GM18498 (cell line): Measurements from ENCODE around the gene MYCN.

Experiments
- ATAC-seq: cut with Tn5 transposase; IDR thresholded peaks from one replicate; pipeline ENCODE4 v1.9.1; 2021; ENCODE audit warnings: mild to moderate bottlenecking, moderate library complexity; ENCODE audit not compliant: unreplicated experiment

The MYCN gene

DNA sequence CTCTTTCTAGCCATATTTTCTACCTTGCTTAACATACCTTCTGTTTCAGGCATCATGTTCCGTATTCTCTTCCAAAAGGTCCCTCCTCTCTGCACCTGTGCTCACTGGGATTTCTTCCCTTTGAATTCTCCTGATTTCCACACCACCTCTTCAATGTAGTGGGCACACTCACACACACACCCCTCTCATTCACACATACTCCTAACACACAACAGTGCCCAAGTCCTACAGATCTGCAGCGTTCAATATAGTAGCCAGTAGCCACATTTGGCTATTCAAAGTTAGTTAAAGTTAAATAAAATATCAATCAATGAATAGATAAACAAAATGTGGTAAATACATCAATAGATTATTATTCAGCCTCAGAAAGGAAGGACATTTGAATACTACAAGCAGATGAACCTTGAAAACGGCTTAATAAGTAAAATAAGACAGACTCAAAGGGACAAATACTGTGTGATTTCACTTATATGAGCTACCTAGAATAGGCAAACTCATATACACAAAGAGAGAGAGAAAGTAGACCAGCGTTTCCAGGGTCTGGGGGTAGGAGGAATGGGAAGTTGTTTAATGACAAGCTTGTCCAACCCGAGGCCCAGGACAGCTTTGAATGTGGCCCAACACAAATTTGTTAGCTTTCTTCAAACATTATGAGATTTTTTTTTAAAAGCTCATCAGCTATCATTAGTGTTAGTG, 34.4 kb downstream of the MYCN start:
- ATAC-seq = no peak

DNA sequence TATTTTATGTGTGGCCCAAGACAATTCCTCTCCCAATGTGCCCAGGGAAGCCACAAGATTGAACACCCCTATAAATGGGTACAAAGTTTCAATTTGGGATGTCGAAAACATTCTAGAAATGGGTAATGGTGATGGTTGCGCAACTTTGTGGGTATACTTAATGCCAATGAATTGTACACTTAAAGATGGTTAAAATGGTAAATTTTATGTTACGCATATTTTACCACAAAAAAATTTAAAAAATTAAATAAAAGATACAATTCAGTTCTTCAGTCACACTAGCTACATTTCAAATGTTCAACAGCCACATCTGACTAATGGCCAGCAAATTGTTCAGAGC, 34.9 kb downstream of the MYCN start:
- no peak for ATAC-seq

DNA sequence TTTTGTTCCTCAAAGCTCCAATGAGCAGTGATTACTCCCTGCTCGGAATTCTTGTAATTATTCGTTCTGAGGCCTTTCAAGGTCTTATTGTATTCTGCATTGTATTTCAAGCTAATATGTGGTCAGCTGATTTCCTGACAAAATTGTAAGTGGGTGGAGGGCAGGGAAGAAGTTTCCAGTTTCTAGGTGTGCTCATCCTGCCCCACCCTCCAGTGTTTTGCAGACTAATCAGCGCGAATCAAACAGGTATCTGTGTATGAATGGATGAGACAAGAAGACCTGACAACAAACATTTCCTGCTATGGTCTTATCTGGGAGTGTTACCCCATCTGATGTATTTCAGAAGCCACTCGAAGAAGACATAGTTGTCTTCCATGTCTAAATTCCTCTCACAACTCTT, 35.3 kb downstream of the MYCN start:
- ATAC-seq = no peak

DNA sequence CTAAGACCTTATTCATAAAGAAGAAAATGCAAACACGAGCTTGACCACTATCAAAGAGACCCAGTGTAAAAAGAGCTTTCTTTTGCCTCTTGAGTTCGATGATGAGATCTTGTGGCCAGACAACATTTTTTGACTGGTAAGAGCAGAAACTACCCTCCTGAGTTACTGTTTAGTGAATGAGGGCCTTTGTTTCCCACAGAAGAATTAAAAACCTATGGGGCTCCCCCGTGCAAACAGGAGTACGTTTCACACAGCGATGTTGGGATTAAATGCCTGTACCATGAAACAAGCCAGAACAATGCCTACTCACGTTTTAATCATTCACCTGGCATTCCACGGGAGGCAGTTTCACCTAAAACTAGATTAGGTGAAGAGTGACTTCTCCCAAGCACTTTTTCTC, 36.0 kb downstream of the MYCN start:
- ATAC-seq = no peak

DNA sequence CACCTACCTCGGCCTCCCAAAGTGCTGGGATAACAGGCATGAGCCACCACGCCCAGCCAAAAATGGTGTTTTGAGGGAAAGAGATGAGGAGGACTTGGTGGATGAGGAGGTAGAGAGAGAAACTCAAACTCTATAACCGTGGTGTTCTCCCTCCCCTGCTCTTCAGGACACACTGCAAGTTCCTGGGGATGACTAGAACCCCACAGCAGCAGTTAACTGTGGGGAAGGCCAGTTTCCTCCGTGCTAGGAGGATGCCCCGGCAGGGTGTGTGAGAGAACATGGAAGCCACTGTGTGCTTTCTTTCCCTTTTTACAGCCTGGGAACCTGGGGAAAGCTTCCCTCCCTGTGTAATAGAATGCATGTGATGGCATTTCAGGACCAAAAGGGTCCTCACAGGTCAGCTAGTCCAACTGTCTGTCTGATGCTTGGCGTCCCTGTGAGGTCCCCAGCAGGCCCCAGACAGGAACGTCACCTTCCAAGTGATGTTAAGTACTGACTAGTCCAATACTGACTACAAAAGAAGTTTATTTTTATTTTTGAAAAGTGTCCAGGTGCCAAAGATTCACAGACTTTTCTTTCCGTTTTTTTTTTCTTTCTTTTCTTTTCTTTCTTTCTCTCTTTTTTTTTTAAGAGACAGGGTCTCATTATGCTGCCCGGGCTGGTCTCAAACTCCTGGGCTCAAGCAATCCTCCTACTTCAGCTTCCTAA, 38.9 kb downstream of the MYCN start:
- no peak for ATAC-seq

DNA sequence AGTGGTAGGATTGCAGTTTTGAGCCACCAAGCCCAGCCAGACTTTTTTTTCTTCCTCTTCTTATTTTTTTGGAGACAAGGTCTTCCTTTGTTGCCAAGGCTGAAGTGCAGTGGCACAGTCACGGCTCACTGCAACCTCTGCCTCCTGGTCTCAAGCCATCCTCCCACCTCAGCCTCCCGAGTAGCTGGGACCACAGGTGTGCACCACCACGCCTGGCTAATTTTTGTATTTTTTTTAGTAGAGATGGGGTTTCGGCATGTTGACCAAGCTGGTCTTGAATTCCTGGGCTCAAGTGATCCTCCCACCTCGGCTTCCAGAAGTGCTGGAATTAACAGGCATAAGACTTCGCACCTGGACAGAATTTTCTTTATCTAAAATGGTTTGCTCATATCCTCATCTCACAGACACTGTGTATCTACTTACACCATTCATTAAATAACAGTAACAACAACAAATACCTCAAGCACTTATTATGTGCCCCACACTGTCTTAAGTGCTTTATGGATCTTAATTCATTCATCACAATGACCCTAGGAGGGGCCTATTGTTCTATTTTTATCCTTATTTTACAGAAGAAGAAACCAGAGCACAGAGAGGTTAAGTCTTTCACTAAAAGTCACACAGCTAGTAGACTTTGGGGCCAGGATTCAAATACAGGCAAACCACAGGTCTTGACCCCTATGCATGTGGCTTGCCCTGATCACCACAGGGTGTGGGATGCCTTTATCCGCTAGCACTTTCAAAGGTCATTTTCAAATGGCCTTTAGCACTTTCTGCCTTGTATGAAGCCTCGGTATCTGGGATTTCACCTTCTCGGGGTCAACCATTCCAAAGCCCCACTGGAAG, 39.6 kb downstream of the MYCN start:
- ATAC-seq = no peak

DNA sequence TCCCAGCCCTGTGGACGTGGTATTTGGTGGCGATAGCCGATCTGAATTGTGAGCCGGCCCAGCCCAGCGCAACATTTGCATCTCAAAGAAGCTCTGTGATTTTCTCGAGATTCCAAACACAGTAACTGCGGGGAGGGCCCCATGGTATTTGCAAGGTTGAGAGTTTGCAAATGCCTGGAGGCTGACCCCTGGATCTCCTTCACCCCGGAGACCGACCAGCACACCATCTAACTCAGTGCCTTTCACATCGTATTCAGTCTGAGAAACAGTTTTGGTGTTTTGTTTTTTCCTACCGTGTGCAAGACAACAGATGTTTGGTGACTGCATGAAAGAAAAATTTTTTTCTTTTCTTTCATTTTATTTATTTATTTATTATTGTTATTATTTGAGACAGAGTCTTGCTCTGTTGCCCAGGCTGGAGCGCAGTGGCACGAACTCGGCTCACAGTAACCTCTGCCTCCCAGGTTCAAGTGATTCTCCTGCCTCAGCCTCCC, 40.3 kb downstream of the MYCN start:
- no peak for ATAC-seq

DNA sequence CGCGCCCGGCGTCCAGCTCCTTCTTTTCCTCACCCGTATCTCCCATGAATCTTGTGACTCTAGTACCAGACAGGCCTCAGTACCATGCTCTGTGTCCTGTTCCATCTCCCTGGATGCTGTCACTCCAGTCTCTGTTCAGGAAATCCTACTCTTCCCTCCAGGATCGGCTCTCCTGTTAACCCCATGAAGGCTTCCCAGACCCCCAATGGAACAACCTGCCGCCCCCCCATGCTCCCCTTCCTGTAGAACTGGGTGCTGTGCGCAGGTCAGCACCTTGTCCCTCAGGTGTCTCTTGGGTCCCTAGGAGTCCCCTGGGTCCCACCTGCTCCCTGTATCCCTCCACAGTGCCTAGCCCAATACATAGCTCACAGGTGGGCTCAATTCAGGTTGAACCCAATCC, 41.3 kb downstream of the MYCN start:
- no peak for ATAC-seq

DNA sequence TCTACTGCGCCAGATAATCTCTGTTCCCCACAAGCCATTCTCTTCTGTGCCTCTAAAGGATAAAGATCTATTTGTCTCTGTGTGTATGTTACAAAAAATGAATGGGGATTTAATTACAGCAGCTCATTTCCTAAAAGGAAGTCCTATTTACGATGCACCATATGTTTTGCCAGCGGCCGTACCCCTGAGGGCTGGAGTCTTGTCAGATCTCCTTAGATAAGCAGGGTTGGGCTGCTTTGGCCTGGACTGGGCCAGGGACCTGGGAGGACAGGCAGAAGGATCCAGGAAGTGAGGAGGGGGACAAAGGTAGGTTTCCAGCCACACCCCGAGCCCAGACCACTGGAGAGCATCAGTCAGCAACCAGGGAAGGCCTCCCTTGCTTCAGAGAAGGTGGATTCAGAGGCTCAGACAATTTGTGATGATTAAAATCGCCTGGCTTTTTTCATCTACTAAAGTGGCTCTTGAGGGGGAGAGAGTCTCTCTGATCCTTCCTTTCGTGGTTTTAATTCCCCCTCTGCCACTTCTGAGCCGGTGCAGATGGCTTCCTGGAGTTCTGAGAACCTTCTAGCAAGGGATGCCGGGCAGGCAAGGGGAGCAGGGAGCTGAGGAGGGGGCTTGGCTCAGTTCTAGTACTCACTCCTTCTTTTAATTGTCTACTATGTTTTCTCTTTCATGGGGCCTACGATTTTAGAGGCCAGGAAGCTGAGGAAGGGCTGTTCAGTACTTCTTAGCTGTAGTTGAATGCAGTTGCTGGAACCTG, 42.1 kb downstream of the MYCN start:
- no peak for ATAC-seq

DNA sequence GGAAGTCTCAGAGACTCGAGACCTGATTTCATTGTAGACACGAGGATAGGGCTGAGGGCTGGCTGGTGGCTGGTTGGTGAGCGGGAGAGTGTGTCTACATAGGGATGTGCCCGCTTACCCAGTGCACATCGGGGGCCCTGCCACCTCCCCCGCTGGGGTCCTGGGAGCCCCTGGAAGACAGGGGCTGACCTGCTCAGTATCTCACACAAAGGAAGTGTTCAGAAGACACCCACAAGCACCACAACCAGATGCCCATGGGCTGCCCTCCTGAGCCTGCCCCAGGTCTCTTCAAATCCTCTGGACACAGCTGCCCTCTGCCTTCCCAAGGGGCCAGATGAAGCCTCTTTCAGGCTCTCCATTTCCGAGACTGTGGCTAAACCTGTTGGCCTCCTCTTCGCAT, 43.1 kb downstream of the MYCN start:
- ATAC-seq = no peak

DNA sequence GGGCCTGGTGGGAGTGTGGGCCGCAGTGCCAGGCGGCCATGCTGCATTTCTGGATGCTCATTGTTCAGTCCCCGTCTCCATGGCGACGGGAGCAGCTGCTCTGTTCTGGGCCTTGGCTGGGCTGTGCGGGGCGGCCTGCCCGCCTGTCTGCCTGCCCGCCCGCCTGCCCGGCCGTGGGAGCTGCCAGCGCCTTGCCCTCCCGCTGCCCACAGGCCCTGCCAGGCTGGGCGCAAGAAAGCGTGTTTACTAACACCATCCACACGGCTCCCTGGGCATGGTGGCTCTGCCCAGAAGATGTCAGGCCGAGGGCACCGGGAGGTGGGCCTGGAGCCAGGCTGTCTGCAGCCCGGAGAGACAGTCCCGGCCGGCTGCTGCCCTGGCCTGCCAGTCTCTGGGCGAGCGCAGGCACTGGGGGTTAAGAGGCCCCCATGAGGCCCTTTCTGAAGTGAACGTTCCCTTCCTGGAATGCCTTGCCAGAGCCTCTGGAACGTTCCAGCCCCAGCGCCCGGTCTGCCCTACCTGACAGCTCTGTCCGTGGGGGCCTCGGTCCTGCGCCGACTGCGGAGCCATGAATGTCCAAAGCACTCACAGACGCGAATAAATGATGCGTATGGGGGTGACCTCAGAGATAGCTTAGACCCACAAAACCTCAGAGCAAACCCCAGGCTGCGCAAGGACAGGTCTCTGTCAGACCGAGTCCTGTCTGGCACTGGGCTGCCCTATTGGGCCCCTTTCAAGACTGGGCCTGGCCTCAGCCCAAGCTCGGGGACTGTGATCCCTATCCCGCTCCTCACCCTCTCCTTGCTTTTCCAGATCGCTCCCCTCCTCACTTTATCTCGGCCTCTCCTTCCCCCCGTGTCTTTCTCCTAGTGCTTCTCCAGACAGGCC, 44.3 kb downstream of the MYCN start:
- no peak for ATAC-seq

DNA sequence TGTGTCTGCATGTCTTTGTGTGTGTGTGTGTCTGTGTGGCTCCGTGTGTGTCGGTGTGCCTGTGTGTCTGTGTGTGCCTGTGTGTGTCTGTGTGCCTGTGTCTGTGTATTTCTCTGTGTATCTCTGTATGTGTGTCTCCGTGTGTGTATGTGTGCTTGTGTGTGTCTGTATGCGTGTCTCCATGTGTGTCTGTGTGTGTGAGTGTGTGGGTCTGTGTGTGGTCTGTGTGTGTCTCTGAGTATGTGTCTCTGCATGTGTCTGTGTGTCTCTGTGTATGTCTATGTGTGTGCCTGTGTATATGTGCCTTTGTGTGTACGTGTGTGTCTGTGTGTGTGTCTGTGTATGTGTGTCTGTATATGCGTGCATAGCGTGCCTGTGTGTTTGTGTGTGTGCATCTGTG, 45.2 kb downstream of the MYCN start:
- no peak for ATAC-seq

DNA sequence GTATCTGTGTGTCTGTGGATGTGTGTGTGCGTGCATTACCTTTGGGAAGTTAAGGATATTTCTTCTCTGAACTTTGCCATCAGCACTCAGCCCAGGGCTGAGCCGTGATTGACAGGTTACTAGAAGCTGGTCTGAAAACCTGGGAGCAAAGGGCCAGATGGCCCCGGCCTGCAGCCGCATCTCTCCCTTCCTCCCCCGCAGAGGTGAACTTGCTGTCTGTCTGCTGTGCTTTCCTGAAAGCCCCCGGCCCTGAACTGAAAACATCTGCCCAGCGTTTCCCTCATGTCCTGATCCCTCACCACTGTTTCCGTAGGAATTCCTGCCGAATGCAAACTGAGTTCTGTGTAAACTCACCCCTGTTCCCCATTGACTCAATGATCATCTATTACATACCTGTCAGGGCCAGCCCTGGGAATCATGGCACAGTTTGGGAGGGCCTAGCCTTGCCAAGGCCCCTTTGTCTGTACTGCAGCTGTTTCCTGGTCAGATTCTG, 45.8 kb downstream of the MYCN start:
- no peak for ATAC-seq

DNA sequence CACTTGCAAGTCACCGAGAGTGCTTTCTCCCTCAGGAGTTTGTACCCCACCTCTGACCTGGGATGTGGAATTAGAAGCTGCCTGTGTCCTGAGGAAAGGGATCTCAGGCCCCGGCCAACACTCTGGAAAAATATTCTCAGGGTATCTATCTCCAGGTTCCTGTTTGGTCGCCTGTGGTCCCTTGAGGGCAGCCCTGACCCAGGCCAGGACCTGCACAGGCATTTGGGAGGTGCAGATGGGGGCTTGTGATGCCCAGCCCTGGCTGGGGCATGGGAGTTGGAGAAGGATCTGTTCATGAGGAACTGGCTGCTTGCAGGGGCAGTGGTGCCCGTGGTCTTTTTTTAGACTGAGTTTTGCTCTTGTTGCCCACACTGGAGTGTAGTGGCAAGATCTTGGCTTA, 46.3 kb downstream of the MYCN start:
- ATAC-seq = no peak

DNA sequence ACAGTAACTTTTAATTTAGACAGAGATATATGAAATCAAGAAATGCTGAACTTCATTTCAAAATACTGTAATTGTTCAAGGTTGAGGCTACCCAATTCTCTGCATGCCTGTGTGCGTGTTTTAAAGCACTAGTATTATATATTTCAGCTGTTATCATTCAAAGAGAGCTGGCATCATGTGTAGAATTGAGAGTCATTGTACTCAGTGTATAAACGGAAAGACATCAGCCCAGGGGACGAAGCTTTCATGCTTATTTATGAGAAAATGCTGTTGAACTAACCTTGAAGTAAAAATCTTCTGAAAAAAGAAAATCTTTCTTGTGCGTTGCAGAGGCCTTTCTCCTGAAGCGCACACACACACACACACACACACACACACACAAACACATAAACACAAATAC, 48.4 kb downstream of the MYCN start:
- ATAC-seq = no peak

DNA sequence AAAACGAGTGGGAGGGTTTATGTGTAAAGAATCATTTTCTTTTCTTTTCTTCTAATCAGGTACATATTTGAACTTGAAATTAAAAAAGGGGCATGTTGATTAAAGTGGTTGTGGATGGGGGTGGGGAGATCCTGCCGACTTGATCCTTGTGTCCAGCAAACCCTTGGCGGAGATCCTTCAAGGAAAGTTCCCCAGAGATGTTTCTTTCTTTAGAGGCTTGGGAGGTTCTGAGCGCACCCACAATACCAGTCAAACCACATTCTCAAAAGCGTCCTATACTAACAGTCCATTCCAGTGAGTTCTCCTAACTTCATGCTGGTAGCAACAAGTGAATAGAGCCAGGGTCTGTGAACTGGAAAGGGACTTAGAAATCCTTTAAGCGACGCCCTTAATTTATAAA, 49.2 kb downstream of the MYCN start:
- ATAC-seq = no peak

DNA sequence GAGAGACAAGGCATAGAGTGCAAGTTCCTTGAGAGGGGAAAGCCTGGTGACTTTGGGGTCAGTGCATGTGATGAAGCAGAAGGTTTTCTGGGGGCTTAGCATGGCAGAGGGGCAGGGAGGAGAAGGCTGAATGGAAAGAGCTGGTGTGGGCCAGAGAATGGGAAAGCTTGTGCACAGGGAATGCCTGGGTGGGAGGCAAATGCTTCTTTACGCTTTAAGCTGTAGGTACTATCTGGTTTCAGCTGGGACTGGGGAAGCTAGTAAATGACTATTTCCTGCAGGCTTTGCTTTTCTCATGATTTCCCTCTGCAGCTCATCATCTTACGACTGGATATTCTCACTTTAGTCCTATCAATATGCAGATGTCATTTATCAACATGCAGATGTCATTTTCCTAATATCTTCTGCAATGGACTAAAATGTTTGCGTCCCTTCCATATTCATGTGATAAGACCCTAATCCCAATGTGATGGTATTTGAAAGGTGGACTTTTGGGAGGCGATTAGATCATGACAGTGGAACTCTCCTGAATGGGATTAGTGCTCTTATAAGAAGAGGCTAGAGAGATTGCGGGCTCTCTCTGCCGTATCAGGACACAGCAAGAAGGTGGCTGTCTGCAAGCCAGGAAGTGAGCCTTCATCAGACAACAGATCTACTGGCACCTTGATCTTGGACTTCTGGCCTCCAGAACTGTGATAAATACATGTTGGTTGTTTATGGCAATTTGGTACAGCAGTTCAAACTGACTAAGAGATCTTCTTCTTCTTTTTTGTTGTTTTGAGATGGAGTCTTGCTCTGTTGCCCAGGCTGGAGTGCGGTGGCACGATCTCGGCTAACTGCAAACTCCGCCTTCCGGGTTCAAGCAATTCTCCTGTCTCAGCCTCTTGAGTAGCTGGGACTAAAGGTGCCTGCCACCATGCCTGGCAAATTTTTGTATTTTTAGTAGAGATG, 50.1 kb downstream of the MYCN start:
- ATAC-seq = no peak

DNA sequence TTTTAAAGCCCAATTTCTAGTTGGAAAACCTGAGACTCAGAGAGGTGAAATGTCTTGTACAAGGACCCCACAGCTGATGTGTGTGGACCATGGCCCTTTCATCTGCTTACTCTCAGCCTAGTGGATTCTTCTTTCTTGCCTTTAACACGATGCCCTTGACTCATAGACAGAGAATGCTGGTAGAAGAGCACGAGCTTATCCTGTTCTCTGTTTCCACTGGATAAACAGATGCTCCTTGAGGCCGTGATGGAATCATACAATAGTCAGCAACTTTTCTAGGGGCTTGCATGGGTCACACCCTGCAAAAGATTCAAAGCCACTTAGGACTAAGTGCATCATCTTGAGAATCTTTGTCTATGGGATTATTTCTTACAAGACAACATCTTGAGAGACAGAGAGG, 50.9 kb downstream of the MYCN start:
- ATAC-seq = no peak
